Endothelial cell of umbilical vein (primary cell): ENCODE data around the gene DPY30. TPM values are rescaled to one million over a fixed set of nuclear protein-coding genes. Genes with fewer than 3 reads are reported as not detected.

Experiments used
- BruUV-seq: library from RNA; stranded (reverse); fragments of 400-500 nt; replicated peaks from 2 replicates; lab custom pipeline; 2021; lab: Mats Ljungman, UMichigan
- CTCF ChIA-PET: fragments of 300-600, 350-600 bp; sonication (Branson Sonifier 250); formaldehyde crosslinking; loops from one replicate; lab custom pipeline; 2021; ENCODE audit warnings: antibody characterized with exemption, inconsistent platforms; lab: Charles Lee
- POLR2A ChIA-PET: fragments of 300-600, 350-600 bp; sonication (Branson Sonifier 250); formaldehyde crosslinking; loops from one replicate; lab custom pipeline; 2021; ENCODE audit warnings: antibody characterized with exemption, inconsistent platforms; lab: Charles Lee
- DNase-seq: peaks from one replicate; pipeline ENCODE4 v3.0.0-alpha.2; 2011; ENCODE audit warnings: low read depth, low spot score
- FAIRE-seq: peaks from 2 replicates; lab custom pipeline; 2011; peaks lifted over from hg19 to GRCh38; lab: Jason Lieb, UNC
- H2AFZ ChIP-seq: 2 replicates; pipeline ENCODE4 v1.6.0; 2012; ENCODE audit warnings: low read depth, low read length, control low read depth, inconsistent platforms
- H3K27ac ChIP-seq: 2 replicates; pipeline ENCODE4 v1.5.1; 2011; ENCODE audit warnings: low read depth, mild to moderate bottlenecking, control low read depth, low read length, moderate library complexity; ENCODE audit not compliant: insufficient read depth
- H3K27me3 ChIP-seq, 2 experiments: 2 replicates each; pipeline versions ENCODE4 v1.6.0 to v1.6.1; 2011; ENCODE audit warnings: low read length in 2 of 2, mixed read lengths in 1 of 2; ENCODE audit not compliant: control insufficient read depth in 2 of 2, insufficient read depth in 2 of 2
- H3K36me3 ChIP-seq, 2 experiments: 2 replicates in 1 of 2; 3 replicates in 1 of 2; pipeline ENCODE4 v1.5.1; 2011; ENCODE audit warnings: low read length in 2 of 2, mild to moderate bottlenecking in 1 of 2, moderate library complexity in 1 of 2; ENCODE audit not compliant: control insufficient read depth in 2 of 2, insufficient read depth in 2 of 2; ENCODE audit errors: extremely low read depth in 1 of 2
- H3K4me1 ChIP-seq: 3 replicates; pipeline ENCODE4 v1.5.1; 2011; ENCODE audit warnings: mild to moderate bottlenecking, low read length; ENCODE audit not compliant: control insufficient read depth, insufficient read depth; ENCODE audit errors: extremely low read depth
- H3K4me2 ChIP-seq: 2 replicates; pipeline ENCODE4 v1.6.1; 2011; ENCODE audit warnings: low read length, control low read depth, mixed read lengths; ENCODE audit not compliant: insufficient read depth
- H3K4me3 ChIP-seq, 3 experiments: fragments of 200-600 bp in 1 of 3; sonication (generic), shearing (Covaris generic) in 1 of 3; replicated peaks in 1 of 3; 2 replicates each; pipeline ENCODE4 v1.5.1; 2011 to 2016; ENCODE audit warnings: control low read depth in 3 of 3, low read length in 3 of 3, mild to moderate bottlenecking in 2 of 3, inconsistent platforms in 1 of 3, low read depth in 1 of 3, moderate library complexity in 1 of 3; ENCODE audit not compliant: insufficient read depth in 1 of 3
- H3K79me2 ChIP-seq: 2 replicates; pipeline ENCODE4 v1.6.0; 2012; ENCODE audit warnings: low read length, inconsistent platforms; ENCODE audit not compliant: control insufficient read depth, insufficient read depth
- H3K9ac ChIP-seq: replicated peaks from 2 replicates; pipeline ENCODE3; 2011; ENCODE audit warnings: low read length, control low read depth; ENCODE audit not compliant: insufficient read depth; ENCODE audit errors: extremely low read depth
- H3K9me1 ChIP-seq: replicated peaks from 3 replicates; pipeline ENCODE4 v1.6.0; 2011; ENCODE audit warnings: mild to moderate bottlenecking, low read length; ENCODE audit not compliant: control insufficient read depth, insufficient read depth; ENCODE audit errors: extremely low read depth
- H3K9me3 ChIP-seq: replicated peaks from 2 replicates; pipeline ENCODE4 v1.5.1; 2012; ENCODE audit warnings: low read length, inconsistent platforms; ENCODE audit not compliant: control insufficient read depth, insufficient read depth
- H4K20me1 ChIP-seq: replicated peaks from 2 replicates; pipeline ENCODE3; 2011; ENCODE audit warnings: mild to moderate bottlenecking, low read length; ENCODE audit not compliant: control insufficient read depth, insufficient read depth; ENCODE audit errors: extremely low read depth
- CTCF ChIP-seq, 2 donors: IDR thresholded peaks; 1 replicate in 1 of 2; 2 replicates in 1 of 2; pipeline ENCODE4 v1.5.1; 2011; ENCODE audit warnings: low read length in 2 of 2, mild to moderate bottlenecking in 2 of 2, moderate library complexity in 2 of 2, control low read depth in 1 of 2, inconsistent platforms in 1 of 2, low read depth in 1 of 2; ENCODE audit not compliant: insufficient read depth in 1 of 2; ENCODE audit errors: extremely low read depth in 1 of 2
- EZH2 ChIP-seq: IDR thresholded peaks from 2 replicates; pipeline ENCODE4 v1.6.1; 2012; ENCODE audit warnings: borderline replicate concordance, low read depth, mild to moderate bottlenecking, moderate library complexity, low read length, inconsistent platforms; ENCODE audit not compliant: severe bottlenecking
- FOS ChIP-seq: IDR thresholded peaks from 2 replicates; pipeline ENCODE4 v1.6.1; 2011; ENCODE audit warnings: mild to moderate bottlenecking, low read length, moderate library complexity, borderline replicate concordance; ENCODE audit not compliant: insufficient read depth
- GATA2 ChIP-seq: IDR thresholded peaks from 2 replicates; pipeline ENCODE4 v1.7.0; 2011; ENCODE audit warnings: low read depth, mild to moderate bottlenecking, moderate library complexity, mixed read lengths, low read length; ENCODE audit not compliant: insufficient read length, insufficient read depth
- JUN ChIP-seq: IDR thresholded peaks from 2 replicates; pipeline ENCODE4 v1.6.1; 2011; ENCODE audit warnings: borderline replicate concordance, low read depth; ENCODE audit not compliant: insufficient read length, insufficient read depth
- MAX ChIP-seq: IDR thresholded peaks from 2 replicates; pipeline ENCODE4 v1.6.1; 2011; ENCODE audit not compliant: insufficient read depth, insufficient read length
- MYC ChIP-seq: IDR thresholded peaks from one replicate; pipeline ENCODE4 v1.6.1; 2011; ENCODE audit warnings: mild to moderate bottlenecking, low read depth, low read length
- POLR2A ChIP-seq: IDR thresholded peaks from 2 replicates; pipeline ENCODE4 v1.6.1; 2012; ENCODE audit warnings: low read depth, mild to moderate bottlenecking, control low read depth, low read length
- POLR2AphosphoS5 ChIP-seq: IDR thresholded peaks from 2 replicates; pipeline ENCODE4 v1.6.1; 2012; ENCODE audit warnings: low read depth, mild to moderate bottlenecking, control low read depth, low read length, moderate library complexity; ENCODE audit not compliant: insufficient read depth
- dilution Hi-C: fragments of 300-500 bp; cut with MboI; formaldehyde crosslinking; loops from one replicate; pipeline ENCODE4 v1.15.0; 2019; ENCODE audit warnings: low sequenced_read_pairs; ENCODE audit not compliant: extremely low pct_ligation_motif_present
- intact Hi-C: fragments of 100-400 bp; cut with micrococcal nuclease; formaldehyde crosslinking; loops from one replicate; pipeline ENCODE4 v1.10.0; 2022
- polyA plus RNA-seq, 4 experiments: library from polyadenylated mRNA; depleted of rRNA in 3 of 4; stranded (reverse) in 3 of 4; unstranded in 1 of 4; fragments of >200 nt; gene quantifications; 2 replicates each; pipeline versions ENCODE4 v1.2.1 to v1.2.3, GENCODE V29; 2011 to 2012; ENCODE audit warnings: missing spikeins in 1 of 4
- total RNA-seq: library from RNA; stranded (reverse); gene quantifications from 2 replicates; pipeline ENCODE4 v1.2.3, GENCODE V29; 2021

DPY30 gene
- total and polyA plus RNA-seq, 2 donors (not counting 3 experiments of a cell fraction or from before 2014, with no cell fraction given): 78.4 to 83.4 TPM

- no peak for FAIRE-seq
- Histone ChIP-seq H3K9me3 (no peaks in the 10 kb centered on the region), H3K4me2 (no peak overlapping the region), H3K9ac (no peak overlapping the region), H3K9me1 (no peaks in the 10 kb centered on the region), H3K36me3 (no peaks in the 10 kb centered on the region), H3K4me1 (peaks cover 21% of the 10 kb centered on the region), H3K27me3 (no peaks in the 10 kb centered on the region), H2AFZ (no peak overlapping the region), H3K4me3 (no peak overlapping the region), H3K79me2 (peaks cover 8% of the 10 kb centered on the region), H4K20me1 (no peaks in the 10 kb centered on the region), H3K27ac (no peak overlapping the region)
- dilution Hi-C loops (no loop called here), intact Hi-C loops (loop anchor here (5.0 kb wide), 1 partner anchor 216 kb away; the partner anchor contains the start of gene YIPF4)
- DNase-seq: no peak
- CTCF ChIA-PET: interaction anchor here (0.9 to 3.8 kb wide), 4 partner anchors 22 to 1897 kb away, joined by 3 to 42 read pairs (median 4); partner anchors contain the start of gene DPY30
- BruUV-seq: no TSS peak
- TF ChIP-seq POLR2AphosphoS5: no peak
- TF ChIP-seq POLR2A: no peak
- no peak for TF ChIP-seq FOS
- TF ChIP-seq GATA2: no peak
- no peak for TF ChIP-seq EZH2
- no peak for TF ChIP-seq MAX
- no peak for TF ChIP-seq CTCF (IDR thresholded peaks at IDR 0.05; ENCODE audit: extremely low read depth in 1 of 2, insufficient read depth in 1 of 2, low read depth in 1 of 2, low read length in 2 of 2)
- no peak for TF ChIP-seq JUN
- TF ChIP-seq MYC: no peak
- POLR2A ChIA-PET: no interaction called here
Observed at GRCh38 chr2:32061430-32061829, 21.8 kb upstream of the DPY30 start.
